Right lobe of liver (tissue), 6 donors: ENCODE data around the gene PRMT2. TPM values are rescaled to one million over a fixed set of nuclear protein-coding genes. Genes with fewer than 3 reads are reported as not detected.

Experiments
- ATAC-seq, 4 donors: fragments of 200-7000 bp; cut with Tn5 transposase; one replicate each; pipeline ENCODE4 v1.9.1; 2020; ENCODE audit warnings: mild to moderate bottlenecking in 4 of 4, moderate library complexity in 4 of 4
- DNase-seq, 3 donors: peaks; one replicate each; pipeline ENCODE4 v3.0.0-alpha.2; 2020
- H3K27ac ChIP-seq, 3 donors: fragments of 200-600 bp; one replicate each; pipeline ENCODE4 v1.8.0; 2022
- H3K27me3 ChIP-seq, 2 donors: fragments of 200-600 bp; one replicate each; pipeline ENCODE4 v1.8.0; 2022
- H3K36me3 ChIP-seq, 4 donors: fragments of 200-600 bp; sonication (generic) in 1 of 4; one replicate each; pipeline versions ENCODE4 v1.5.1 to v1.8.0; 2017 to 2022; ENCODE audit warnings: control low read depth in 1 of 4
- H3K4me1 ChIP-seq, 4 donors: fragments of 200-600 bp; sonication (generic) in 1 of 4; one replicate each; pipeline versions ENCODE4 v1.5.1 to v1.8.0; 2017 to 2022; ENCODE audit warnings: control low read depth in 1 of 4
- H3K4me3 ChIP-seq, 3 donors: fragments of 200-600 bp; one replicate each; pipeline ENCODE4 v1.8.0; 2022
- H3K9me3 ChIP-seq, 4 donors: fragments of 200-600 bp; sonication (generic) in 1 of 4; one replicate each; pipeline versions ENCODE4 v1.5.1 to v1.8.0; 2017 to 2022; ENCODE audit warnings: control low read depth in 1 of 4
- POLR2A ChIP-seq: fragments of 450-650 bp; IDR thresholded peaks from one replicate; pipeline ENCODE4 v1.6.1; 2017; ENCODE audit warnings: antibody characterized with exemption, mild to moderate bottlenecking
- WGBS: methylation state at CpG from one replicate; pipeline ENCODE4 v1.1.6; 2018; ENCODE audit warnings: low coverage, low lambda C conversion rate; ENCODE audit not compliant: insufficient coverage; ENCODE audit errors: missing lambda C conversion rate; 5-methylcytosine and 5-hydroxymethylcytosine counted together
- intact Hi-C, 2 donors: fragments of 100-400 bp; cut with DNase I; formaldehyde crosslinking; loops; one replicate each; pipeline versions ENCODE4 v1.11.2 to v1.14.1; 2022
- total RNA-seq, 6 experiments: library from RNA; depleted of rRNA in 2 of 6; stranded (reverse); fragments of >200 nt in 2 of 6; fragmentation: NEBNext Ultra II Directional in 3 of 6; extraction: Animal tissue kit (Norgen Biotek cat#: 25700) in 3 of 6; gene quantifications; one replicate each; pipeline versions ENCODE4 v1.1.0 to v1.2.4, GENCODE V29; 2016 to 2023
- TF ChIP-seq, protein P1 (sequence below), 4 donors: fragments of 200-600 bp in 3 of 4; fragments of 450-650 bp in 1 of 4; IDR thresholded peaks; one replicate each; pipeline versions ENCODE4 v1.5.1 to v1.8.0; 2016 to 2022; ENCODE audit warnings: antibody characterized with exemption in 4 of 4, mild to moderate bottlenecking in 2 of 4
- donor health status: DM: no; HTN: yes; CAD: no.
- donor health status: DM: no; HTN: no; CAD: no.
- donor health status: DM: no; HTN: no; CAD: no.
- donor health status: DM: no; HTN: yes; CAD: no.
- donor health status: DM: no; HTN: yes; CAD: no.

The PRMT2 gene
- total RNA-seq, 6 experiments from 2014 or later, result 12.4 to 28.0 (median 19.6) TPM

GRCh38 chr21:46661642-46662366 is 26.3 kb downstream of the PRMT2 start:
- 60% methylated on average over 5 of the region's 61 CpGs for WGBS
- intact Hi-C loops, result no loop called here
- H3K9me3 ChIP-seq, result peaks cover 0 to under 1% (median 0%) of the 10 kb centered on the region in 4 donors
- H3K4me1 ChIP-seq, result no peaks in the 10 kb centered on the region
- no peak for ATAC-seq
- no peaks in the 10 kb centered on the region for H3K27me3 ChIP-seq
- TF ChIP-seq, protein P1, sequence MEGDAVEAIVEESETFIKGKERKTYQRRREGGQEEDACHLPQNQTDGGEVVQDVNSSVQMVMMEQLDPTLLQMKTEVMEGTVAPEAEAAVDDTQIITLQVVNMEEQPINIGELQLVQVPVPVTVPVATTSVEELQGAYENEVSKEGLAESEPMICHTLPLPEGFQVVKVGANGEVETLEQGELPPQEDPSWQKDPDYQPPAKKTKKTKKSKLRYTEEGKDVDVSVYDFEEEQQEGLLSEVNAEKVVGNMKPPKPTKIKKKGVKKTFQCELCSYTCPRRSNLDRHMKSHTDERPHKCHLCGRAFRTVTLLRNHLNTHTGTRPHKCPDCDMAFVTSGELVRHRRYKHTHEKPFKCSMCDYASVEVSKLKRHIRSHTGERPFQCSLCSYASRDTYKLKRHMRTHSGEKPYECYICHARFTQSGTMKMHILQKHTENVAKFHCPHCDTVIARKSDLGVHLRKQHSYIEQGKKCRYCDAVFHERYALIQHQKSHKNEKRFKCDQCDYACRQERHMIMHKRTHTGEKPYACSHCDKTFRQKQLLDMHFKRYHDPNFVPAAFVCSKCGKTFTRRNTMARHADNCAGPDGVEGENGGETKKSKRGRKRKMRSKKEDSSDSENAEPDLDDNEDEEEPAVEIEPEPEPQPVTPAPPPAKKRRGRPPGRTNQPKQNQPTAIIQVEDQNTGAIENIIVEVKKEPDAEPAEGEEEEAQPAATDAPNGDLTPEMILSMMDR (IDR thresholded peaks at IDR 0.05), result no peak
- TF ChIP-seq POLR2A, result no peak
- H3K27ac ChIP-seq, result no peak overlapping the region
- H3K36me3 ChIP-seq, result peaks cover 0 to 5% (median 0%) of the 10 kb centered on the region in 4 donors
- no peak overlapping the region for H3K4me3 ChIP-seq
- DNase-seq, result no peak

DNA sequence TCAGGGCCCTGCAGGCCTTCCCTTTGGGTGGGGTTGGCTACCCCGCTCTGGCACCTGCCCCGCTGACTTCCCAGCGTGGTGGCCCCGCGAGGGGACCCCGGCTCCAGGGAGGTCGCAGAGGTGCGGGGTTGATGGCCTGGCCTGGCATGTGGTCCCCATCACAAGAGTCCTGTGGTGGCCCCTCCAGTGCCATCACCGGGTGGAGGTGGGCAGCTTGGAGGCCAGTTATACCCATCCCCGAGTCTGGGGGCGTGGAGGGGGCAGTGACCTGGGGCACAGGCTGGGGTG is 26.8 kb downstream of the PRMT2 start:
- DNase-seq (no peak), ATAC-seq (peak in 1 of 4 donors; percentile 30)

GRCh38 chr21:46662765-46663500 is 27.5 kb downstream of the PRMT2 start:
- no peak for TF ChIP-seq POLR2A
- TF ChIP-seq, protein P1 (IDR thresholded peaks at IDR 0.05), result no peak
- no peak for ATAC-seq
- WGBS, result 98% methylated on average over 7 of the region's 21 CpGs
- DNase-seq, result no peak
- intact Hi-C loops, result no loop called here
- Histone ChIP-seq H3K9me3 (no peaks in the 10 kb centered on the region), H3K36me3 (peaks cover 0 to 5% (median 0%) of the 10 kb centered on the region in 4 donors), H3K4me1 (peaks cover 0 to 8% (median 0%) of the 10 kb centered on the region in 4 donors), H3K27me3 (peaks cover 0 to 9% of the 10 kb centered on the region in 2 donors), H3K4me3 (no peak overlapping the region), H3K27ac (no peak overlapping the region)

More for the DNA sequence above, 26.8 kb downstream of the PRMT2 start:
- TF ChIP-seq POLR2A, result no peak
- TF ChIP-seq, protein P1 (IDR thresholded peaks at IDR 0.05), result no peak
- Histone ChIP-seq H3K36me3 (peaks cover 0 to 5% (median 0%) of the 10 kb centered on the region in 4 donors), H3K9me3 (no peaks in the 10 kb centered on the region), H3K27ac (no peak overlapping the region), H3K27me3 (peaks cover 0 to 3% of the 10 kb centered on the region in 2 donors), H3K4me1 (peaks cover 0 to 2% (median 0%) of the 10 kb centered on the region in 4 donors), H3K4me3 (no peak overlapping the region)
- WGBS, result no CpG with 5 or more reads among the region's 11 CpGs
- intact Hi-C loops, result no loop called here

- peaks cover 0 to 12% of the 10 kb centered on the region in 2 donors for H3K27me3 ChIP-seq
- DNase-seq, result no peak
- no peak overlapping the region for H3K27ac ChIP-seq
- intact Hi-C loops, result no loop called here
- no peak overlapping the region for H3K4me3 ChIP-seq
- no peak for ATAC-seq
- H3K36me3 ChIP-seq, result peaks cover 0 to 5% (median 0%) of the 10 kb centered on the region in 4 donors
- WGBS, result 90% methylated on average over 8 of the region's 8 CpGs
- H3K9me3 ChIP-seq, result no peaks in the 10 kb centered on the region
- peaks cover 0 to 9% (median 0%) of the 10 kb centered on the region in 4 donors for H3K4me1 ChIP-seq
- no peak for TF ChIP-seq POLR2A
- TF ChIP-seq, protein P1 (IDR thresholded peaks at IDR 0.05), result no peak
Measured at GRCh38 chr21:46663754-46664153, 28.3 kb downstream of the PRMT2 start.
